ENCODE measurements around the gene SLC6A13. TPM values are rescaled to one million over a fixed set of nuclear protein-coding genes. Genes with fewer than 3 reads are reported as not detected.

SLC6A13 gene
- total and polyA plus RNA-seq, 2 of the 13 experiments (the other 11 are each of a cell fraction or from before 2014, with no cell fraction given): 0.05 to 0.15 TPM

GRCh38 chr12:176321-177181, 86.1 kb downstream of the SLC6A13 start:
- Histone ChIP-seq H3K4me1 (ENCODE audit: insufficient read depth, low read length) (peaks cover 52% of the 10 kb centered on the region), H3K27me3 (ENCODE audit: control insufficient read depth in 1 of 2, insufficient read depth in 2 of 2, low read length in 2 of 2) (peaks cover 10 to 59% of the 10 kb centered on the region in 2 experiments; a peak in 4 of 5 replicates), H3K27ac (ENCODE audit: extremely low read length, insufficient read depth, low read length) (no peak overlapping the region), H2AFZ (ENCODE audit: low read length) (no peak overlapping the region), H3K9me3 (ENCODE audit: low read length) (no peaks in the 10 kb centered on the region), H3K9ac (ENCODE audit: insufficient read depth, low read depth, low read length) (no peak overlapping the region), H3K4me2 (ENCODE audit: low read depth, low read length) (peak overlapping the region; percentile 67), H4K20me1 (ENCODE audit: insufficient read depth, low read length) (no peaks in the 10 kb centered on the region), H3K79me2 (ENCODE audit: insufficient read depth, low read length) (no peaks in the 10 kb centered on the region), H3K36me3 (replicated peaks in 1 of 2; ENCODE audit: control insufficient read depth in 1 of 2, insufficient read depth in 2 of 2, low read length in 2 of 2) (no peaks in the 10 kb centered on the region), H3K4me3 (replicated peaks in 1 of 3; ENCODE audit: insufficient read depth in 1 of 3, low read depth in 2 of 3, low read length in 3 of 3) (peak overlapping the region in 1 of 3 experiments; percentile 52; a peak in 2 of 6 replicates)
- peak; percentile 61 for DNase-seq (ENCODE audit: low spot score)
- 2% methylated on average over 7 of the region's 16 CpGs for WGBS (ENCODE audit: low lambda C conversion rate)
- peak; percentile 77 for FAIRE-seq
- ChIA-PET POLR2A (no interaction called here), CTCF (ENCODE audit: low intra/inter-chr PET ratio, low total read pairs) (no interaction called here)
- in situ Hi-C loops (cut with HindIII; ENCODE audit: extremely low pct_ligation_motif_present, low pct_unique_long_range_greater_than_20kb) (no loop called here), intact Hi-C loops (cut with micrococcal nuclease; ENCODE audit: unreplicated experiment) (loop anchor here (5.0 kb wide), 1 partner anchor 36 kb away; the partner anchor contains the start of gene SLC6A12)
- no TSS peak for BruUV-seq (replicated peaks)
- ATAC-seq: peak; percentile 76
- no peak for TF ChIP-seq SAFB2 (CRISPR knock-in tag; IDR thresholded peaks at IDR 0.05; ENCODE audit: borderline replicate concordance, low read depth)
- no peak for TF ChIP-seq ZFYVE20 (CRISPR knock-in tag; IDR thresholded peaks at IDR 0.05; ENCODE audit: borderline replicate concordance, low read depth)
- TF ChIP-seq TFAP4 (IDR thresholded peaks at IDR 0.05; ENCODE audit: borderline replicate concordance, low read depth): peak; percentile 18; the same call in 1 of the 2 replicates
- no peak for TF ChIP-seq HMG20B (CRISPR knock-in tag; conservative IDR thresholded peaks at IDR 0.05)
- TF ChIP-seq HBP1 (CRISPR knock-in tag; IDR thresholded peaks at IDR 0.05; ENCODE audit: low read depth): no peak
- TF ChIP-seq DNMT1 (CRISPR knock-in tag; IDR thresholded peaks at IDR 0.05): no peak
- TF ChIP-seq NFE2L2 (IDR thresholded peaks at IDR 0.05; ENCODE audit: low read length): no peak
- TF ChIP-seq U2AF2 (IDR thresholded peaks at IDR 0.05; ENCODE audit: low read depth, low read length): no peak
- no peak for TF ChIP-seq ZFAT (CRISPR knock-in tag; conservative IDR thresholded peaks at IDR 0.05)
- TF ChIP-seq ZBTB21 (CRISPR knock-in tag; IDR thresholded peaks at IDR 0.05): peak; percentile 95
- no peak for TF ChIP-seq ERF (CRISPR knock-in tag; IDR thresholded peaks at IDR 0.05)
- no peak for TF ChIP-seq ZNF276 (CRISPR knock-in tag; IDR thresholded peaks at IDR 0.05; ENCODE audit: low read depth)
- no peak for TF ChIP-seq ATAD3A (CRISPR knock-in tag; IDR thresholded peaks at IDR 0.05)
- no peak for TF ChIP-seq FOXO4 (CRISPR knock-in tag; conservative IDR thresholded peaks at IDR 0.05)
- TF ChIP-seq CREB1 (IDR thresholded peaks at IDR 0.05): peak; percentile 82
- TF ChIP-seq CREB1 (CRISPR knock-in tag; IDR thresholded peaks at IDR 0.05): peak; percentile 59; the same call in 1 of the 2 replicates
- TF ChIP-seq ZNF639 (CRISPR knock-in tag; conservative IDR thresholded peaks at IDR 0.05): no peak
- 0 out of 2 replicates have a peak, but pooled peaks have one; percentile 43 for TF ChIP-seq ZFP41 (CRISPR knock-in tag; IDR thresholded peaks at IDR 0.05; ENCODE audit: borderline replicate concordance)
